Ovary (tissue), 3 donors: ENCODE measurements around the gene LCP2.

Source experiments
- CTCF ChIP-seq, 3 donors: fragments of 450-650 bp in 2 of 3; fragments of 200-600 bp in 1 of 3; IDR thresholded peaks; one replicate each; pipeline versions ENCODE4 v1.5.1 to v1.8.0; 2016 to 2022; ENCODE audit warnings: antibody characterized with exemption in 3 of 3, mild to moderate bottlenecking in 1 of 3
- EP300 ChIP-seq: sonication (generic); formaldehyde crosslinking; IDR thresholded peaks from one replicate; pipeline ENCODE4 v1.6.1; 2017; ENCODE audit warnings: antibody characterized with exemption
- POLR2A ChIP-seq: fragments of 450-650 bp; IDR thresholded peaks from one replicate; pipeline ENCODE4 v1.6.1; 2017; ENCODE audit warnings: antibody characterized with exemption, mild to moderate bottlenecking, moderate library complexity
- donor health status: DM: no; HTN: no; CAD: no.

- TF ChIP-seq POLR2A (no peak), CTCF (IDR thresholded peaks at IDR 0.05) (no peak), EP300 (no peak)
Measured at GRCh38 chr5:170294556-170294955, 3.0 kb downstream of the LCP2 start.
